Measurements from ENCODE around the gene DSG3.

The DSG3 gene

GRCh38 chr18:31508781-31509180, 61.2 kb downstream of the DSG3 start:
- H3K14ac ChIP-seq (ENCODE audit: low read length): no peak overlapping the region
- H3K79me1 ChIP-seq (ENCODE audit: low read depth, low read length): peaks cover 1% of the 10 kb centered on the region
- H3K4me1 ChIP-seq (ENCODE audit: control insufficient read depth in 2 of 2, insufficient read depth in 1 of 2, low read depth in 1 of 2, low read length in 2 of 2): peaks cover 0 to 2% of the 10 kb centered on the region in 2 donors
- H2BK120ac ChIP-seq (ENCODE audit: low read depth, low read length): no peak overlapping the region
- no peaks in the 10 kb centered on the region for H3K9me3 ChIP-seq (replicated peaks in 1 of 2; ENCODE audit: control insufficient read depth in 2 of 2, insufficient read depth in 1 of 2, low read depth in 1 of 2, low read length in 2 of 2)
- H2AFZ ChIP-seq (ENCODE audit: low read length): no peak overlapping the region
- H3K23ac ChIP-seq (ENCODE audit: low read depth, low read length, poor library complexity): no peak overlapping the region
- no peak overlapping the region for H2BK12ac ChIP-seq (ENCODE audit: low read length)
- H2BK15ac ChIP-seq (ENCODE audit: low read length): no peak overlapping the region
- no peak overlapping the region for H3K4me2 ChIP-seq (ENCODE audit: insufficient read depth, low read length, poor library complexity, severe bottlenecking)
- H4K91ac ChIP-seq (ENCODE audit: low read depth, low read length, poor library complexity): no peak overlapping the region
- H2AK5ac ChIP-seq (ENCODE audit: low read depth, low read length): no peak overlapping the region
- H4K8ac ChIP-seq (ENCODE audit: low read depth, low read length): no peak overlapping the region
- H3K27me3 ChIP-seq (ENCODE audit: control insufficient read depth in 3 of 3, insufficient read depth in 3 of 3, low read depth in 1 of 3, low read length in 3 of 3): no peaks in the 10 kb centered on the region
- H3K9ac ChIP-seq (ENCODE audit: low read depth, low read length, poor library complexity): no peak overlapping the region
- H3K4ac ChIP-seq (ENCODE audit: low read length): no peak overlapping the region
- no peak overlapping the region for H3K27ac ChIP-seq (replicated peaks; ENCODE audit: low read length)
- no peak overlapping the region for H3K4me3 ChIP-seq (ENCODE audit: low read length in 2 of 2)
- DNase-seq (ENCODE audit: low spot score): no peak
- WGBS, 2 donors (ENCODE audit: extremely low coverage in 2 of 2, insufficient read length in 2 of 2, insufficient replicate concordance in 1 of 2): no CpG with 5 or more reads among the region's 1 CpG
- no peaks in the 10 kb centered on the region for H3K36me3 ChIP-seq (replicated peaks in 1 of 2; ENCODE audit: control insufficient read depth in 2 of 2, insufficient read depth in 2 of 2, low read length in 2 of 2)
- no peak overlapping the region for H3K18ac ChIP-seq (ENCODE audit: low read length)
- H2BK5ac ChIP-seq (ENCODE audit: low read length): no peak overlapping the region

GRCh38 chr18:31509571-31509970, 62.0 kb downstream of the DSG3 start:
- Histone ChIP-seq H3K36me3 (replicated peaks in 1 of 2; ENCODE audit: control insufficient read depth in 2 of 2, insufficient read depth in 2 of 2, low read length in 2 of 2) (no peaks in the 10 kb centered on the region), H4K91ac (ENCODE audit: low read depth, low read length, poor library complexity) (no peak overlapping the region), H2BK15ac (ENCODE audit: low read length) (no peak overlapping the region), H3K4me3 (ENCODE audit: low read length in 2 of 2) (no peak overlapping the region), H2BK120ac (ENCODE audit: low read depth, low read length) (no peak overlapping the region), H3K4ac (ENCODE audit: low read length) (no peak overlapping the region), H2AFZ (ENCODE audit: low read length) (no peak overlapping the region), H3K14ac (ENCODE audit: low read length) (no peak overlapping the region), H3K27ac (replicated peaks; ENCODE audit: low read length) (no peak overlapping the region), H3K79me1 (ENCODE audit: low read depth, low read length) (peaks cover 1% of the 10 kb centered on the region), H2BK5ac (ENCODE audit: low read length) (no peak overlapping the region), H3K4me2 (ENCODE audit: insufficient read depth, low read length, poor library complexity, severe bottlenecking) (no peak overlapping the region), H3K27me3 (ENCODE audit: control insufficient read depth in 3 of 3, insufficient read depth in 3 of 3, low read depth in 1 of 3, low read length in 3 of 3) (no peaks in the 10 kb centered on the region), H2AK5ac (ENCODE audit: low read depth, low read length) (no peak overlapping the region), H3K23ac (ENCODE audit: low read depth, low read length, poor library complexity) (no peak overlapping the region), H2BK12ac (ENCODE audit: low read length) (no peak overlapping the region), H3K9me3 (replicated peaks in 1 of 2; ENCODE audit: control insufficient read depth in 2 of 2, insufficient read depth in 1 of 2, low read depth in 1 of 2, low read length in 2 of 2) (no peaks in the 10 kb centered on the region), H3K18ac (ENCODE audit: low read length) (no peak overlapping the region), H3K9ac (ENCODE audit: low read depth, low read length, poor library complexity) (no peak overlapping the region), H4K8ac (ENCODE audit: low read depth, low read length) (no peak overlapping the region), H3K4me1 (ENCODE audit: control insufficient read depth in 2 of 2, insufficient read depth in 1 of 2, low read depth in 1 of 2, low read length in 2 of 2) (peaks cover 0 to 3% of the 10 kb centered on the region in 2 donors)
- no CpG with 5 or more reads among the region's 3 CpGs for WGBS, 2 donors (ENCODE audit: extremely low coverage in 2 of 2, insufficient read length in 2 of 2, insufficient replicate concordance in 1 of 2)
- DNase-seq (ENCODE audit: low spot score): no peak

GRCh38 chr18:31510319-31510718, 62.8 kb downstream of the DSG3 start:
- no peak overlapping the region for H2BK15ac ChIP-seq (ENCODE audit: low read length)
- H4K91ac ChIP-seq (ENCODE audit: low read depth, low read length, poor library complexity): no peak overlapping the region
- H3K4me2 ChIP-seq (ENCODE audit: insufficient read depth, low read length, poor library complexity, severe bottlenecking): no peak overlapping the region
- H2AFZ ChIP-seq (ENCODE audit: low read length): no peak overlapping the region
- H3K27me3 ChIP-seq (ENCODE audit: control insufficient read depth in 3 of 3, insufficient read depth in 3 of 3, low read depth in 1 of 3, low read length in 3 of 3): no peaks in the 10 kb centered on the region
- no peaks in the 10 kb centered on the region for H3K9me3 ChIP-seq (replicated peaks in 1 of 2; ENCODE audit: control insufficient read depth in 2 of 2, insufficient read depth in 1 of 2, low read depth in 1 of 2, low read length in 2 of 2)
- H3K79me1 ChIP-seq (ENCODE audit: low read depth, low read length): peaks cover 1% of the 10 kb centered on the region
- no peak overlapping the region for H3K23ac ChIP-seq (ENCODE audit: low read depth, low read length, poor library complexity)
- no peak for DNase-seq (ENCODE audit: low spot score)
- no peak overlapping the region for H3K18ac ChIP-seq (ENCODE audit: low read length)
- H4K8ac ChIP-seq (ENCODE audit: low read depth, low read length): no peak overlapping the region
- no peak overlapping the region for H3K9ac ChIP-seq (ENCODE audit: low read depth, low read length, poor library complexity)
- no peak overlapping the region for H3K4ac ChIP-seq (ENCODE audit: low read length)
- no peak overlapping the region for H2BK12ac ChIP-seq (ENCODE audit: low read length)
- no peaks in the 10 kb centered on the region for H3K36me3 ChIP-seq (replicated peaks in 1 of 2; ENCODE audit: control insufficient read depth in 2 of 2, insufficient read depth in 2 of 2, low read length in 2 of 2)
- no peak overlapping the region for H3K4me3 ChIP-seq (ENCODE audit: low read length in 2 of 2)
- no peak overlapping the region for H2AK5ac ChIP-seq (ENCODE audit: low read depth, low read length)
- no peak overlapping the region for H2BK120ac ChIP-seq (ENCODE audit: low read depth, low read length)
- no peak overlapping the region for H3K14ac ChIP-seq (ENCODE audit: low read length)
- H3K27ac ChIP-seq (replicated peaks; ENCODE audit: low read length): no peak overlapping the region
- H2BK5ac ChIP-seq (ENCODE audit: low read length): no peak overlapping the region
- H3K4me1 ChIP-seq (ENCODE audit: control insufficient read depth in 2 of 2, insufficient read depth in 1 of 2, low read depth in 1 of 2, low read length in 2 of 2): peaks cover 0 to 3% of the 10 kb centered on the region in 2 donors

- no peak overlapping the region for H2BK12ac ChIP-seq (ENCODE audit: low read length)
- no CpG with 5 or more reads among the region's 6 CpGs for WGBS, 2 donors (ENCODE audit: extremely low coverage in 2 of 2, insufficient read length in 2 of 2, insufficient replicate concordance in 1 of 2)
- H3K4ac ChIP-seq (ENCODE audit: low read length): no peak overlapping the region
- H2AFZ ChIP-seq (ENCODE audit: low read length): no peak overlapping the region
- no peaks in the 10 kb centered on the region for H3K27me3 ChIP-seq (ENCODE audit: control insufficient read depth in 3 of 3, insufficient read depth in 3 of 3, low read depth in 1 of 3, low read length in 3 of 3)
- no peak overlapping the region for H3K9ac ChIP-seq (ENCODE audit: low read depth, low read length, poor library complexity)
- no peaks in the 10 kb centered on the region for H3K36me3 ChIP-seq (replicated peaks in 1 of 2; ENCODE audit: control insufficient read depth in 2 of 2, insufficient read depth in 2 of 2, low read length in 2 of 2)
- H3K9me3 ChIP-seq (replicated peaks in 1 of 2; ENCODE audit: control insufficient read depth in 2 of 2, insufficient read depth in 1 of 2, low read depth in 1 of 2, low read length in 2 of 2): no peaks in the 10 kb centered on the region
- no peak overlapping the region for H2BK15ac ChIP-seq (ENCODE audit: low read length)
- H3K14ac ChIP-seq (ENCODE audit: low read length): no peak overlapping the region
- no peak for DNase-seq (ENCODE audit: low spot score)
- no peak overlapping the region for H3K23ac ChIP-seq (ENCODE audit: low read depth, low read length, poor library complexity)
- no peak overlapping the region for H2AK5ac ChIP-seq (ENCODE audit: low read depth, low read length)
- H2BK120ac ChIP-seq (ENCODE audit: low read depth, low read length): no peak overlapping the region
- peaks cover 0 to 3% of the 10 kb centered on the region in 2 donors for H3K4me1 ChIP-seq (ENCODE audit: control insufficient read depth in 2 of 2, insufficient read depth in 1 of 2, low read depth in 1 of 2, low read length in 2 of 2)
- no peak overlapping the region for H3K4me3 ChIP-seq (ENCODE audit: low read length in 2 of 2)
- H3K79me1 ChIP-seq (ENCODE audit: low read depth, low read length): peaks cover 1% of the 10 kb centered on the region
- H3K27ac ChIP-seq (replicated peaks; ENCODE audit: low read length): no peak overlapping the region
- no peak overlapping the region for H3K4me2 ChIP-seq (ENCODE audit: insufficient read depth, low read length, poor library complexity, severe bottlenecking)
- H4K8ac ChIP-seq (ENCODE audit: low read depth, low read length): no peak overlapping the region
- H4K91ac ChIP-seq (ENCODE audit: low read depth, low read length, poor library complexity): no peak overlapping the region
- H2BK5ac ChIP-seq (ENCODE audit: low read length): no peak overlapping the region
- no peak overlapping the region for H3K18ac ChIP-seq (ENCODE audit: low read length)
Measured at GRCh38 chr18:31511098-31511497, 63.6 kb downstream of the DSG3 start.
